ENCODE measurements around the gene TSPAN11.
"Not testable (repeated sequence)": the region's sequence is repeated elsewhere in the genome, so short reads cannot be mapped to it uniquely, and the experiment has no call there.

The TSPAN11 gene

DNA sequence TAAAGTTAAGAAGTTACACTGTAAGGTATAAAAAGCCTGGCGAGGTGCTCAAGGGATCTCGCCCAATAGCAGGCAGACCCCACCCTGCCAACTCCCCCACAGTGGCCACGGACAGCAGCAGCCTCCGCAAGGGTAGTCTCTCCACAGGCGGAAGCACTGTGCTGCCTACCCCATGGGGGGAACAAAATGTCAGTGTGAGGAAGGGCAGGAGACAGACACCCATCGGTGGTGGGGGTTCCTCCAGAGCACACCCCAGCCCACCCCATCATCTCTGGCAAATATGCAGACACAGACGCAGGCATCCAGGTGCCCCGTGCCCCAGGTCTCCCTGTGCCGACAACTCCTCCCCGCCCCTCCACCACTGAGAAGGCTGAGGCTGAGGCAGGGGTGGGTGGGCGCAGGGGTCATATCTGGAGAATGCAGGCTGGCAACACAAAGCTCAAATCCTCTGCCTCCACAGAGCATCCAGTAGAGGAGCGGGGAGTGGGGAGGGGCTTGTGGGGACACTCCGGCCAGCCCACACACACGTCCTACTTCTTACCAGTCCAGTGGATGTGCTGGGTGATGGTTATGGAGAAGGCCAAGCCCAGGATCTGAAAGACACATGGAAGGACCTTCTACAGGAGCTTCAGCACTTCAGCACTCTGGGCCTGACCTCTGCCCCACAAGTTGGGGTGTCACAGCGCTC is 78.9 kb downstream of the TSPAN11 start:
- DNase-seq, result no peak

DNA sequence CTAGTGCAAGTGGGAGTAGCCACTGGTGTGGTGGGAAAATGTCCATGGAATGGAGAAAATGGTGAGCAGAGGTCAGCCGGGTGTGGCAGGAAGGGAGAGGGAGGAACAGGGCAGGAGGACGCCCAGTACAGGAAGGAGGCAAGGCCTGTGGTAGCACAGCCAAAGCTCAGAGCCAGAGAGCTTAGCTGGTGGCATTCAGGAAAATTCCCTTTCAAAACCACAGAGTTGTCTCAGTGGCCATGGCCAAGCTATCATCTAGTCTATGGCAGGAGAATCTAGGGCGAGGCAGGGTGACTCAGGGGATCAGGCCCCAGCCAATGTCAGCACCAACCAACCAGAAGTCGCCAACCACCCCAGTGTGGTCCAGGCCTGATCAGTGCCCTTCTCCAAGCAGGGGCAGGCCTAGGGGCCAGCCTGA is 79.4 kb downstream of the TSPAN11 start:
- DNase-seq, result no peak

DNA sequence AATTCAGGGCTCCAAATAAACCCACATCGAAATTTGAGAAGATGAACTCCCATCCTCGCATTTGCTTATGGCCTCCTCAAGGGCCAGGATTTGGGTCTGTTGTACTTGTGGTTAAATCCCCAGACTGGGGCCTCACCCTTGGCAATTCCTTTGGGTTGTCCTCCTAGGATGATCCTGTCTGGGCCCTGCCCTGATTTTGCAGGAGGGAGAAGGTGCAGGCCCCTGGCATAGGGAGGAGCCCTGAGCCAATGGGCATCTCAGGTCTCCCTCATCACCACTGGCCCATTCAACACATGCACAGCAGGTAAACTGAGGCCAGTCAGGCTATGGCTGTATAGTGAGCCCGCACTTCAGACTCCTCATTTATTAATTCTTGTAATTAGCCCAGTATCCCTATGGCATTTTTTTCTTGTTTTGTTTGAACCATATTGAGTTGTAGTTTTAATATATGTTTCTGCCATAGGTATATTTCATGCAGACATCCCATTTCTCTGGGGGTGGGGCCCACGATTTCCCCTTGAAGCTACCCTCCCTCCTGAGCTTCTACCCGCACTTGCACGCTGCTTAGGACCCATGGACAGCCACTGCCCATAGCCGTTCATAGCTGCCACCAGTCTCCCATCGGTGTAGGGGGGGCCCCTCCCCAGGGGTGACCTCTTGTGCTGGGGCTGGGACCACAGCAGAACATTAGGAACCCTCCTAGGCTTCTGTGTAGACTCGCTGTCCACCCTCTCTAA is 80.0 kb downstream of the TSPAN11 start:
- DNase-seq, result no peak

DNA sequence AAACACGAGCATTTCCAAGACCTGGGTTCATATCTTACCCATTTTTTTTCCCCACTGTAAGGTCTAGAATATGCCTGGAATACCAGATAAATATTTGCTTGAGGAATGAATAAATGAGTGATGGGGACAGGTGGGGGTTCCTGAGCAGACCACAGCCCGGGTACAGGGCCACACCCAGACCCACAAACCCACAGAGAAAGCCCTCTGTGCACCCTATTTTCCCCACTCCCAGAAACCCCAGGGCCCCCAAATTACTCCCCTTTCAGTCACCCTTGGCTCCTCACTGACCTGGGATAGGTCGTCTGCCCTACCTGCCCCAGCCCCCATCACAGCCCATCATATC is 80.6 kb downstream of the TSPAN11 start:
- DNase-seq, result no peak

GRCh38 chr12:31007636-31008175 is 81.2 kb downstream of the TSPAN11 start:
- DNase-seq, result no peak

GRCh38 chr12:31008241-31008761 is 81.8 kb downstream of the TSPAN11 start:
- no peak for DNase-seq

- no peak for DNase-seq
Observed at GRCh38 chr12:31008961-31009840, 82.7 kb downstream of the TSPAN11 start.

DNA sequence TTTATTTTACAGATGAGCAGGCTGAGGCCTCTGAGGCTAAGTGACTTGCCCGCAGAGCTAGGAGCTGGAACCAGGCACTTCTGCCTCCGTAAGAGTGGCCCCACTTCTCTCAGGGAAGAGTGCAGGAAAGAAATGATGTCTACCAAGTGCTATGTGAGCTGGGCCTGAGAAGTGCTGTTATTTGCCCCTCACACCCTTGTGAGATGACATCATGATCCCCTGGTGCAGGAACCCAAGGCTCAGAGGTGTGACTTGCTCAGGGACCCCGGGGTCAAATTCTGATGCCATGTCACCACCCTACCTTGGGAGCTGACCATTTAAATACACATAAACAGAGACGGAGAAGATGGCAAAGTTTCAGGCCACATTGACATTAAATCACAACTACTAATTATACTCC is 83.4 kb downstream of the TSPAN11 start:
- DNase-seq, result no peak

DNA sequence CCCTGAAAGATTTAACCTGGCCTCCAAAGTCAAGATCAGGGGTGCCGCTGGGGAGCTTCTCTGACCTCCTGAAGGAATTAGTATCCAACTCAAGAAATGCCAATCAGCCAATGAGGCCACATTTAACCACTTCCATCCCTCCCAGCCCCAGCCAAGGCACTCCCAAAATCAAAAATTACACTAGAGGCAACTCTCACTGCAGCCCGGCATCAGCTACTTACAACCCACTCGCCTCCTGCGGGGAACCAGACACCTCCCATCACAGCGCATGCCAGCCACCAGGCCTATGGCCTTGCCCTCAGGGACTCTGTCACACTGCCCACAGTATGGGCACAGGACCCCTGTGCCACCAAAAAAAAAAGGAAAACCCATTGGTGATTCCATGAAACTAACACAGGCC is 84.8 kb downstream of the TSPAN11 start:
- no peak for DNase-seq

DNA sequence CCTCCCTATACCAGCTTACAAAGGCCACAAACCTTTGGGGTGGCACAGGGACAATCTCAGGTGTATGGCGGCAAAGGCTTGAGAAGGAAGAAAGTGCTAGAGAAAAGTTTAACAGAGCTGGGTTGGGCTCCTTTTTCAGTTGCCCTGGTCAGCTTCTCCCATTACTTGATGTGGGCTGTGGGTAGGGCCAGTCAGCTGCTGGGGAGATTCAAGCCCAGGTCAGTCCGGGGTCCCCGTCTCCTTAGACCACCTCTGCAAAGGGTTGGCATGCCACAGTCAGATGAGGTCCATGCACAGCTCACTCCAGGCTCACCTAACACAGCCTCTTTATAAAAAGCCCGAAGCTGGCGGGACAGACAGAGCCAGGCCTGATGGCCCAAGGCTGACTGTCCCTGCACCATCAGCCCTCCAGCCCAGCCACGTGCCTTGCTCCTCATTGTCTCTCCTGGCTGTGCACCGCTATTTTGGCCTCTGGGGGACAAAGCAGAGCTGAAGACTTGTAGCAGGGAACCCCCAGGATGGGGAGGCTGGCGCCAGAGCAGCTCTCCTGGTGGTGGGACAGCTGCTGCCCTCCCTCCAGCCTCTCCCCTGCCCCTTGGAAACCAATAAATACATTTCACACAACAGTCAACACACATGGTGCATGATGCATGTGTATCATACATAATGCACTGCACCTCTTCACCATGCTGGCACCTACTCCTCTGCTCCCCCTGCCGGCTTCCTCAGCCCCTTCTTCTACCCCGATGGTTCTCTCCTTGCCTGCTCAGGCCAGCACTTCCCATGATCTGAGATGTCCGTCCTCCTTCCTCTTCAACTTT is 85.4 kb downstream of the TSPAN11 start:
- no peak for DNase-seq

- DNase-seq, result not testable (repeated sequence)
Observed at GRCh38 chr12:31012567-31012891, 86.0 kb downstream of the TSPAN11 start.

DNA sequence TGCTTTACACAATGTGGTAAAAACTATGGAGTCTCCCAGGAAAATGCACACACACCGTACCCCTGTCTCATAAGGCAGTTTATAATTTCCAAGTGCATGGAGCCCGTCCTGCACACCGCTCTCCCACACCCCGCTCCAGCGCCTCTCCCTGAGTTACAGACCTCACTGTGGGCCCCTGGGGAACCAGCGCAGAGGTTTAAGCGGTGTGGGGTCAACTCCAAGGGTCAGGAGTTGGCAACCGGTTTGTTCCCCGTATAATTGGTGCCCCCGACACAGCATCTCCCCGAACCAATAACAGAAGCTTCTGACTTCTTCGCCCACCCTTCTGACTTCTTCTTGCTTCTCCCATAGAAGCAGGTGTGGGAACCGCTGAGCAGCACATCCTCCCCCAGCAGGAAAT is 88.7 kb downstream of the TSPAN11 start:
- no peak for DNase-seq

DNA sequence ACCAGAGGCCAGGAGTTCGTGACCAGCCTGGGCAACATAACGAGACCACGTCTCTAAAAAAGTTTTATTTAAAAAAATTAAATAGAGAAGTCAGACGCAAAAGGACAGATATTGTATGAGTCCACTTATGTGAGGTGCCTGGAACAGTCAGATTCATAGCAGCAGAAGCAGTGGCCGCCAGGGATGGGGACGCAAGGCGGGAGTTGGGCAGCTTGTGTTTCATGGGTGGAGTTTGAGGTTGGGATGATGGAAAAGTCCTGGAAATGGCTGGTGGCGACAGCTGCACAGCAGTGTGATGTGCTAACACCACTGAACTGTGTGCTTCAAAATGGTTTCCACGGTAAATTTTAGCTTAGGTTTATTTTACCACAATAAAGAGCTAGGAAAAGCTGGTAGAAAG is 89.5 kb downstream of the TSPAN11 start:
- no peak for DNase-seq

DNA sequence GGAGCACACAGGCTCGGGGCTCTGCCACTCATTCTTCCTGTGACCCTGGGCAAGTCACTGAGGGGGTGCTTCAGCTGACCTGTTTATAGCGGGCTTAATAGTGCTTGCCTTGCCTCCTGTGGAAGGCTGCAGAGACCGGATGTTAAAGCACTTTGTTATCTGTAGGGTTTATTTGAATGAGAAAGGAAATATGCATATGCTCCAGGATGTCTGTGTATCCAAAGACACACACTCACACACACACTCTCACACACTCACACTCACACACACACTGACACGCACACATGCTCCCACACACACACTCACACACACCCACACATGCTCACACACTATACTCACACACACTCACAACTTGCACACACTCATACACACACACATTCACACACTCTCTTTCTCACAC is 91.0 kb downstream of the TSPAN11 start:
- DNase-seq, result no peak

- DNase-seq, result no peak
Observed at GRCh38 chr12:31018106-31018789, 91.7 kb downstream of the TSPAN11 start.

DNA sequence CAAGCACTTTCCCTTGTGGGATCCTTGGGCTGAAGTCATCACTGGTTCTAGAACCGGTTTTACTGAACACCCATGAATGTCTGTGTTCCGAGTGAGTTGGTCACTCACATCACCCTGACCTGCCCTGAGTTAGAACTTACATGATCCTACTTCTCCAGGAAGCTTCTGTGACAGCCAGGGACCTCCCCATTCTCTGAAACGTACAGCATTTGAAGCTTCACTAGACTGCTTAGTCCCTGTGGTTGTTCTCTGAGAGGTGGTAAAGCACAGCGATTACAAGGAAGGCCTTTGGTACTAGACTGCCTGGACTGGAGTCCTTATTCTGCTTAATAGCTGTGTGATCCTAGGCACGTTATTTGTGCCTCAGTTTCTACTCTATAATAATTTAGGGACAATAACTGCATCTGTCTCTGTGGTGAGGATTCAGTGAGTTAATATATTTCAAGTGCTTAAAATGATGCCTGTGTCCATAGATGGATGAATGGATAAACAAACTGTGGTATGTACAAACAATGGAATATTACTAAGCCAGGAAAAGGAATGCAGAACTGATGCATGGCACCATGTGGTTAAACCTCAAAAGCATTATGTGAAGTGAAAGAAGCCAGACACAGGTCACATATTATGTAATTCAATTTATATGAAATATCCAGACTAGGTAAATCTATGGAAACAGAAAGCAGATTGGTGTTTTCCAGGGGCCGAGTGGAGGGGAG is 92.4 kb downstream of the TSPAN11 start:
- DNase-seq, result no peak

GRCh38 chr12:31019561-31019960 is 93.0 kb downstream of the TSPAN11 start:
- DNase-seq, result no peak

DNA sequence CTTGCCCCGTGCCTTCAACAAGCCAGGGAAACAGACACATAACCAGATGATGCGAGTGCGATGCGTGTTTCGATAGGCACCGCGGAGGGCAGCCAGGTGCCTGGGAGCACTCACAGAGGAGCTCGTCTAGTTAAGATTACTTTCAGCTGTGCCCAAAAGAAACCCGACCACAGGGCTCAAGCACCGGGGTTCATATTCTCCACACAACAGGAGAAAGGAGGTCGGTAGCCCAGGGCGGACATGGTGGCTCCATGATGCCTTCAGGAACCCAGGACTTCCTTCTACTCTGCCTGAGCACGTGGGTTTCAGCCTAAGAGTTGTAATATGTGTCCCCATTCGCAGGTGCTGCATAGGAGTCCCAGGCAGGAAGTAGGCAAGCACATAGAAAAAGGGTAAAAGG is 93.4 kb downstream of the TSPAN11 start:
- no peak for DNase-seq

DNA sequence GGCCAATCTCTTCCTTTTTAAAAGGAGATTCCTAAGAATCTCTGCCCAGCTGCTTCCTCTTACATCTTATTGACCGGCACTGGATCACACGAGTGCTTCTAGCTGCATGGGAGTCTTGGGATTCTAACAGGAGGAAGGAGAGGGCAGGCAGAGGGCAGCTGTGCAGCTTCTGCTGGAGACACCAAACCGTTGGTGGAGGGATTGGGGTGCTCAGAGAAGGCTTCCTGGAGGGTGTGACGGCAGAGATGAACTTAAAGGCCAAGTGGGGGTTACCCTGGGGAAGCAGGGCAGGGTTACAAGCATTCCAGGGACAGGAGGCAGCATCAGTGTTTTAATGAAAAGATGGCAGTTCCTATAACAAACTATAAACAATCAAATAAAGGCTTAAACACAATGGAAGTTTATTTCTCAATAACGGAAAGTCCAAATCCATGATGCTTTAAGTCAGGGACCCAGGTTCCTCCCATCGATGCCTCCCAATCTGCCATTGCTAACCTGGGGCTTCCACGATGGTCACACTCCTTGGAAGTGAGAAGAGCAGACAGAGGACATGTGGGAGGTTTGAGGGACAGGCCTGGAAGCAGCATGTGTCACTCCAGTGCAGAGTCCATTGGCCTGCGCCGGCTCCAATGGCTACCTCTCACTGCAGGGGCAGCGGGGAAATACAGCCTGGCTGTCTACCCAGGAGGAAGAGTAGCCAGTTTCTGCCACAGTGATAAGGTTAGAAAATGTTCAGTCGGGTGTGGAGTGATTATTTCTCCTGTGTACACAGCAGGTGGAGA is 94.0 kb downstream of the TSPAN11 start:
- no peak for DNase-seq

DNA sequence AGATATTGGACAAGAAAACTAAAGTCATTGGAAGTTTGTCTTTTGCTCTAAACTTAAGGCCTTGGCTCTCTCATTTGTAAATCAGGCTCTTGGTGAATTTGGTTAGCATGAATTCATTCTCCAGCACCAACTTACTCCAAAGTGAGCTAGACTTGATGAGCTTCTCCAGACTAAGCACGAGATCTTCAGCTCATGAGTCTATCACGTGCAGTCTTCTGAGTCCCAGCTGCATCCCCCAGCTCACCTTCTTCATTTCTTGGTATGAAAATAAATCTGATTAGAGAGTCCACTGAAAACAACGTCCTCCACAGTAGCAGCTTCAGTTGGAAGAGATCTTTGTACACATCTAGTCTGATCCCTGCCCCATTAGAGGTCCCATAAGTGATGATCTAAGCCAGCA is 94.6 kb downstream of the TSPAN11 start:
- no peak for DNase-seq
